GM12892 (cell line): ENCODE results near the gene NSD1.

Source experiments
- POLR2A ChIP-seq: IDR thresholded peaks from 2 replicates; pipeline ENCODE4 v1.6.1; 2011; ENCODE audit warnings: low read depth, low read length, control low read depth
- POLR2AphosphoS5 ChIP-seq: IDR thresholded peaks from 2 replicates; pipeline ENCODE4 v1.6.1; 2011; ENCODE audit warnings: low read depth, low read length, control low read depth
- TAF1 ChIP-seq: IDR thresholded peaks from 2 replicates; pipeline ENCODE4 v1.6.1; 2011; ENCODE audit warnings: low read depth, mild to moderate bottlenecking, control low read depth, low read length, borderline replicate concordance

DNA sequence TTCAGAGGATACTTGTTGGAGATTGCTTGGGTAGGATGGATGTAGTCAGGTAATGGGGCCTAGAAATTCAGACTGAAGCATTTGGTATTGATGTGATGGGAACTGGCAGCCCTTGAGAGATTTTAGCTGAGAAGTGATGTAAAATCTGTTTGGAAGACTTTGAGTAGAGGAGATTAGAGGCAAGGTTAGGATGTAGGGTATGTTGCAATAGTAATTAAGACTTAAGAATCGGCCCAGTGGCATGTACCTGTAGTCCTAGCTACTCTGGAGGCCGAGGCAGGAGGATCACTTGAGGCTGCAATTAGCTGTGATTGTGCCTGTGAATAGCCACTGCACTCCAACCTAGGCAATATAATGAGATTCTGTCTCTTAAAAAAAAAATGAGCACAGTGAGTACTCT, 6.7 kb downstream of the NSD1 start:
- TF ChIP-seq POLR2A (no peak), TAF1 (no peak), POLR2AphosphoS5 (no peak)
